ENCODE measurements around the gene GPRC5A. TPM values are rescaled to one million over a fixed set of nuclear protein-coding genes. Genes with fewer than 3 reads are reported as not detected.
A peak's percentile ranks its signal among the peaks of the same experiment; 100 is the strongest.

The GPRC5A gene
- total RNA-seq, 2 donors from 2014 or later: 0.30 to 0.80 TPM

GRCh38 chr12:12946686-12947355 lies 55.5 kb downstream of the GPRC5A start:
- DNase-seq (ENCODE audit: low spot score in 2 of 2): no peak
- Mint-ChIP-seq H3K27ac (no peak overlapping the region), H3K36me3 (no peaks in the 10 kb centered on the region), H3K9me3 (no peaks in the 10 kb centered on the region)
- no peak for ATAC-seq

- no peaks in the 10 kb centered on the region for H3K36me3 Mint-ChIP-seq
- H3K27ac Mint-ChIP-seq: no peak overlapping the region
- ATAC-seq (peak in 1 of 2 donors; percentile 20), DNase-seq (ENCODE audit: low spot score in 2 of 2) (no peak)
- H3K9me3 Mint-ChIP-seq: no peaks in the 10 kb centered on the region
These were observed 56.5 kb downstream of the GPRC5A start for GRCh38 chr12:12947902-12948301.

- no peak overlapping the region for H3K27ac Mint-ChIP-seq
- DNase-seq (ENCODE audit: low spot score in 2 of 2): no peak
- no peaks in the 10 kb centered on the region for H3K36me3 Mint-ChIP-seq
- ATAC-seq: no peak
- peaks cover 0 to 3% of the 10 kb centered on the region in 2 donors for H3K9me3 Mint-ChIP-seq
These were observed 60.1 kb downstream of the GPRC5A start for GRCh38 chr12:12951504-12951903.

GRCh38 chr12:12952036-12952435 lies 60.7 kb downstream of the GPRC5A start, which contains the start of gene GPRC5D:
Gene GPRC5D (minus strand): TSS chr12:12952170. CDS start chr12:12950384, 1,786 bp downstream.
- DNase-seq (ENCODE audit: low spot score in 2 of 2): no peak
- Mint-ChIP-seq H3K9me3 (peaks cover 0 to 3% of the 10 kb centered on the region in 2 donors), H3K36me3 (no peaks in the 10 kb centered on the region), H3K27ac (no peak within 1 kb of the TSS)
- no peak for ATAC-seq

GRCh38 chr12:12954356-12954755 lies 63.0 kb downstream of the GPRC5A start:
- no peaks in the 10 kb centered on the region for H3K36me3 Mint-ChIP-seq
- H3K9me3 Mint-ChIP-seq: peaks cover 0 to 3% of the 10 kb centered on the region in 2 donors
- ATAC-seq (no peak), DNase-seq (ENCODE audit: low spot score in 2 of 2) (no peak)
- H3K27ac Mint-ChIP-seq: no peak overlapping the region

GRCh38 chr12:12954878-12955625 lies 63.7 kb downstream of the GPRC5A start:
- DNase-seq (ENCODE audit: low spot score in 2 of 2): no peak
- Mint-ChIP-seq H3K9me3 (peaks cover 0 to 3% of the 10 kb centered on the region in 2 donors), H3K27ac (peak overlapping the region in 1 of 2 donors; percentile 29), H3K36me3 (no peaks in the 10 kb centered on the region)
- no peak for ATAC-seq

- ATAC-seq (no peak), DNase-seq (ENCODE audit: low spot score in 2 of 2) (no peak)
- H3K36me3 Mint-ChIP-seq: no peaks in the 10 kb centered on the region
- no peaks in the 10 kb centered on the region for H3K9me3 Mint-ChIP-seq
- H3K27ac Mint-ChIP-seq: no peak overlapping the region
These were observed 67.5 kb downstream of the GPRC5A start for GRCh38 chr12:12958886-12959285.

- Mint-ChIP-seq H3K36me3 (no peaks in the 10 kb centered on the region), H3K27ac (no peak overlapping the region), H3K9me3 (no peaks in the 10 kb centered on the region)
- no peak for ATAC-seq
- no peak for DNase-seq (ENCODE audit: low spot score in 2 of 2)
These were observed 69.4 kb downstream of the GPRC5A start for GRCh38 chr12:12960639-12961209.

- Mint-ChIP-seq H3K27ac (peak overlapping the region in 1 of 2 donors; percentile 51), H3K36me3 (no peaks in the 10 kb centered on the region), H3K9me3 (no peaks in the 10 kb centered on the region)
- DNase-seq (ENCODE audit: low spot score in 2 of 2) (no peak), ATAC-seq (peak in 1 of 2 donors; percentile 40)
These were observed 72.9 kb downstream of the GPRC5A start for GRCh38 chr12:12964255-12964654.

GRCh38 chr12:12965836-12966235 lies 74.5 kb downstream of the GPRC5A start:
- Mint-ChIP-seq H3K36me3 (no peaks in the 10 kb centered on the region), H3K9me3 (no peaks in the 10 kb centered on the region), H3K27ac (no peak overlapping the region)
- DNase-seq (ENCODE audit: low spot score in 2 of 2): no peak
- no peak for ATAC-seq

Other genes starting within 250 kb of the GPRC5A start
- 10 to 100 TPM; 24.8 to 27.5 TPM for gene GPR19, start 195.4 kb upstream of the GPRC5A start, total RNA-seq
- gene CDKN1B, start 174.2 kb upstream of the GPRC5A start, total RNA-seq: 10 to 100 TPM; 39.7 to 46.6 TPM
- gene APOLD1, start 105.9 kb upstream of the GPRC5A start, total RNA-seq: 1 to 10 TPM; 5.2 to 6.5 TPM
- gene DDX47, start 78.2 kb upstream of the GPRC5A start, total RNA-seq: 100 to 1,000 TPM in 1 of 2 donors, 10 to 100 TPM in 1; 94.7 to 109 TPM
- not detected for gene GPRC5D, start 60.6 kb downstream of the GPRC5A start, total RNA-seq
- 10 to 100 TPM; 25.0 to 34.2 TPM for gene HEBP1, start 108.7 kb downstream of the GPRC5A start, total RNA-seq
- 10 to 100 TPM in 1 of 2 donors, 1 to 10 TPM in 1; 6.2 to 17.2 TPM for gene FAM234B, start 152.8 kb downstream of the GPRC5A start, total RNA-seq
- gene GSG1, start 212.1 kb downstream of the GPRC5A start, total RNA-seq: not detected